MM.1S (cell line): ENCODE data around the gene EPHA2.

Experiments
- EZH2 ChIP-seq: fragments of 300-600 bp; sonication (generic); optimal IDR thresholded peaks from 2 replicates; pipeline ENCODE3; 2017; ENCODE audit warnings: low read depth, mild to moderate bottlenecking, antibody characterized with exemption, low read length, mixed read lengths
- EZH2phosphoT487 ChIP-seq: fragments of 300-600 bp; sonication (generic); IDR thresholded peaks from 2 replicates; pipeline ENCODE4 v1.6.1; 2018; ENCODE audit warnings: antibody characterized with exemption, low read length
- TF ChIP-seq, protein P1 (sequence below): fragments of 300-600 bp; sonication (generic); IDR thresholded peaks from 2 replicates; pipeline ENCODE4 v1.5.1; 2016; ENCODE audit warnings: antibody characterized with exemption, low read length, mixed read lengths

- TF ChIP-seq, protein P1, sequence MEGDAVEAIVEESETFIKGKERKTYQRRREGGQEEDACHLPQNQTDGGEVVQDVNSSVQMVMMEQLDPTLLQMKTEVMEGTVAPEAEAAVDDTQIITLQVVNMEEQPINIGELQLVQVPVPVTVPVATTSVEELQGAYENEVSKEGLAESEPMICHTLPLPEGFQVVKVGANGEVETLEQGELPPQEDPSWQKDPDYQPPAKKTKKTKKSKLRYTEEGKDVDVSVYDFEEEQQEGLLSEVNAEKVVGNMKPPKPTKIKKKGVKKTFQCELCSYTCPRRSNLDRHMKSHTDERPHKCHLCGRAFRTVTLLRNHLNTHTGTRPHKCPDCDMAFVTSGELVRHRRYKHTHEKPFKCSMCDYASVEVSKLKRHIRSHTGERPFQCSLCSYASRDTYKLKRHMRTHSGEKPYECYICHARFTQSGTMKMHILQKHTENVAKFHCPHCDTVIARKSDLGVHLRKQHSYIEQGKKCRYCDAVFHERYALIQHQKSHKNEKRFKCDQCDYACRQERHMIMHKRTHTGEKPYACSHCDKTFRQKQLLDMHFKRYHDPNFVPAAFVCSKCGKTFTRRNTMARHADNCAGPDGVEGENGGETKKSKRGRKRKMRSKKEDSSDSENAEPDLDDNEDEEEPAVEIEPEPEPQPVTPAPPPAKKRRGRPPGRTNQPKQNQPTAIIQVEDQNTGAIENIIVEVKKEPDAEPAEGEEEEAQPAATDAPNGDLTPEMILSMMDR: no peak
- TF ChIP-seq EZH2 (no peak), EZH2phosphoT487 (no peak)
Measured at GRCh38 chr1:16162163-16162822, 6.4 kb upstream of the EPHA2 start.
